HepG2 (cell line): Measurements from ENCODE around the gene MIA3. TPM values are rescaled to one million over a fixed set of nuclear protein-coding genes. Genes with fewer than 3 reads are reported as not detected.
A peak's percentile ranks its signal among the peaks of the same experiment; 100 is the strongest.

Experiments
- CBX2 ChIP-seq, 2 experiments: fragments of 200-600 bp in 1 of 2; sonication (generic); formaldehyde crosslinking in 1 of 2; IDR thresholded peaks; 2 replicates each; pipeline versions ENCODE4 v1.7.0 to v1.8.1; 2018 to 2022; ENCODE audit warnings: low read depth in 2 of 2, low read length in 1 of 2, mild to moderate bottlenecking in 1 of 2, missing genetic modification reagents in 1 of 2
- CHD4 ChIP-seq: fragments of 200-600 bp; sonication (generic); IDR thresholded peaks from 2 replicates; pipeline ENCODE4 v1.7.0; 2017; ENCODE audit warnings: mild to moderate bottlenecking, low read length, borderline replicate concordance
- CREB3 ChIP-seq: sonication (generic); formaldehyde crosslinking; IDR thresholded peaks from 2 replicates; pipeline ENCODE4 v1.5.0; 2020; ENCODE audit warnings: missing genetic modification reagents
- EZH2 ChIP-seq: conservative IDR thresholded peaks from 2 replicates; pipeline ENCODE4 v1.6.1; 2012; ENCODE audit warnings: mild to moderate bottlenecking, low read depth, low read length, moderate library complexity
- FIP1L1 ChIP-seq: fragments of 200-400 bp; formaldehyde crosslinking; IDR thresholded peaks from 2 replicates; pipeline ENCODE4 v1.6.1; 2018; ENCODE audit warnings: low read depth, mild to moderate bottlenecking, low read length, moderate library complexity, borderline replicate concordance; ENCODE audit not compliant: insufficient read depth
- FOXK2 ChIP-seq: fragments of 450-650 bp; IDR thresholded peaks from 2 replicates; pipeline ENCODE4 v1.6.1; 2016
- GABPB1 ChIP-seq: IDR thresholded peaks from 2 replicates; pipeline ENCODE4 v1.6.1; 2016; ENCODE audit warnings: mild to moderate bottlenecking, missing genetic modification reagents, moderate library complexity, missing compliant biosample characterization
- GMEB1 ChIP-seq: sonication (generic); formaldehyde crosslinking; IDR thresholded peaks from 2 replicates; pipeline ENCODE4 v1.5.1; 2020; ENCODE audit warnings: missing genetic modification reagents, mild to moderate bottlenecking, borderline replicate concordance
- HMGA1 ChIP-seq: sonication (generic); formaldehyde crosslinking; conservative IDR thresholded peaks from 2 replicates; pipeline ENCODE4 v1.4.0; 2020; ENCODE audit warnings: missing genetic modification reagents
- JDP2 ChIP-seq: sonication (generic); formaldehyde crosslinking; IDR thresholded peaks from 2 replicates; pipeline ENCODE4 v1.8.1; 2022; ENCODE audit warnings: missing genetic modification reagents, borderline replicate concordance
- MAZ ChIP-seq, 2 experiments: sonication (generic) in 1 of 2; formaldehyde crosslinking in 1 of 2; IDR thresholded peaks; 2 replicates each; pipeline versions ENCODE4 v1.5.0 to v1.6.1; 2012 to 2020; ENCODE audit warnings: low read depth in 2 of 2, mild to moderate bottlenecking in 2 of 2, borderline replicate concordance in 1 of 2, improper control_type of control experiment in 1 of 2, low read length in 1 of 2, missing genetic modification reagents in 1 of 2, moderate library complexity in 1 of 2
- NFYB ChIP-seq: sonication (generic); formaldehyde crosslinking; IDR thresholded peaks from 2 replicates; pipeline ENCODE4 v1.4.0; 2020; ENCODE audit warnings: missing genetic modification reagents
- PITX1 ChIP-seq: sonication (generic); formaldehyde crosslinking; IDR thresholded peaks from 2 replicates; pipeline ENCODE4 v1.5.1; 2020; ENCODE audit warnings: mild to moderate bottlenecking, missing genetic modification reagents
- PREB ChIP-seq: sonication (generic); formaldehyde crosslinking; IDR thresholded peaks from 2 replicates; pipeline ENCODE4 v1.4.0; 2020; ENCODE audit warnings: missing genetic modification reagents
- RARG ChIP-seq: sonication (generic); formaldehyde crosslinking; IDR thresholded peaks from 2 replicates; pipeline ENCODE4 v1.4.0; 2020; ENCODE audit warnings: low read depth, mild to moderate bottlenecking, missing genetic modification reagents
- RXRA ChIP-seq: sonication (generic); formaldehyde crosslinking; IDR thresholded peaks from 2 replicates; pipeline ENCODE4 v1.5.1; 2020; ENCODE audit warnings: missing genetic modification reagents
- SNAPC5 ChIP-seq: sonication (generic); formaldehyde crosslinking; IDR thresholded peaks from 2 replicates; pipeline ENCODE4 v1.8.1; 2023; ENCODE audit warnings: mild to moderate bottlenecking, missing genetic modification reagents, borderline replicate concordance
- UBTF ChIP-seq: sonication (generic); formaldehyde crosslinking; IDR thresholded peaks from 2 replicates; pipeline ENCODE4 v1.4.0; 2020; ENCODE audit warnings: mild to moderate bottlenecking, missing genetic modification reagents
- ZBTB2 ChIP-seq: sonication (generic); formaldehyde crosslinking; IDR thresholded peaks from 2 replicates; pipeline ENCODE4 v1.8.0; 2022; ENCODE audit warnings: low read depth, missing genetic modification reagents
- ZNF577 ChIP-seq: sonication (generic); formaldehyde crosslinking; IDR thresholded peaks from 2 replicates; pipeline ENCODE4 v1.4.0; 2020; ENCODE audit warnings: mild to moderate bottlenecking, low read depth, missing genetic modification reagents, borderline replicate concordance
- polyA plus RNA-seq, 8 experiments: library from polyadenylated mRNA; depleted of rRNA in 3 of 8; stranded (reverse) in 7 of 8; unstranded in 1 of 8; fragments of >200 nt; fragmentation: Illumina TruSeq in 4 of 8; extraction: Trizol in 4 of 8; gene quantifications; 2 replicates each; pipeline versions ENCODE4 v1.2.1 to v1.2.3, GENCODE V29; 2011 to 2016; ENCODE audit warnings: low read depth in 4 of 8, missing spikeins in 1 of 8, mixed read lengths in 1 of 8; ENCODE audit not compliant: insufficient read depth in 1 of 8
- total RNA-seq, 5 experiments: library from RNA; depleted of rRNA; stranded (reverse); fragments of >200 nt; fragmentation: Illumina TruSeq; extraction: Trizol; gene quantifications; 2 replicates each; pipeline ENCODE4 v1.2.3, GENCODE V29; 2016; ENCODE audit warnings: low read depth in 1 of 5

The MIA3 gene
- total and polyA plus RNA-seq, 2 of the 13 experiments (the other 11 are each of a cell fraction or from before 2014, with no cell fraction given): 45.6 to 48.7 TPM

- TF ChIP-seq GMEB1 (CRISPR knock-in tag): no peak; the same call in 1 of the 2 replicates
- 0 out of 2 replicates have a peak, but pooled peaks have one; percentile 29 for TF ChIP-seq MAZ (IDR thresholded peaks at IDR 0.05; ENCODE audit: borderline replicate concordance, low read depth, low read length)
- no peak for TF ChIP-seq MAZ (CRISPR knock-in tag; IDR thresholded peaks at IDR 0.05; ENCODE audit: low read depth)
- TF ChIP-seq EZH2: no peak
- no peak for TF ChIP-seq CREB3 (CRISPR knock-in tag)
- no peak for TF ChIP-seq ZBTB2 (CRISPR knock-in tag)
- TF ChIP-seq ZNF577 (CRISPR knock-in tag): no peak
- no peak for TF ChIP-seq HMGA1 (CRISPR knock-in tag)
- no peak for TF ChIP-seq JDP2 (CRISPR knock-in tag)
- no peak for TF ChIP-seq FOXK2
- TF ChIP-seq PREB (CRISPR knock-in tag): no peak
- TF ChIP-seq RXRA: peak; percentile 77
- TF ChIP-seq CHD4: no peak
- TF ChIP-seq UBTF (CRISPR knock-in tag): no peak
- peak; percentile 55; the same call in 1 of the 2 replicates for TF ChIP-seq NFYB (CRISPR knock-in tag)
- TF ChIP-seq PITX1 (CRISPR knock-in tag): 0 out of 2 replicates have a peak, but pooled peaks have one; percentile 16
- TF ChIP-seq GABPB1 (CRISPR knock-in tag): peak; percentile 96
- peak; percentile 40; the same call in 1 of the 2 replicates for TF ChIP-seq SNAPC5 (CRISPR knock-in tag)
- no peak for TF ChIP-seq RARG (CRISPR knock-in tag)
- no peak for TF ChIP-seq CBX2 (IDR thresholded peaks at IDR 0.05; ENCODE audit: low read depth, low read length)
- TF ChIP-seq CBX2 (CRISPR knock-in tag; IDR thresholded peaks at IDR 0.05; ENCODE audit: low read depth): no peak
- TF ChIP-seq FIP1L1: no peak
These were observed 28.2 kb upstream of the MIA3 start, which contains the start of gene TAF1A (continued) for GRCh38 chr1:222589462-222590302.
